GM19035 (cell line): ENCODE data around the gene TMEM151A.

Source experiments
- ATAC-seq: cut with Tn5 transposase; IDR thresholded peaks from one replicate; pipeline ENCODE4 v1.9.1; 2021; ENCODE audit not compliant: unreplicated experiment

The TMEM151A gene

DNA sequence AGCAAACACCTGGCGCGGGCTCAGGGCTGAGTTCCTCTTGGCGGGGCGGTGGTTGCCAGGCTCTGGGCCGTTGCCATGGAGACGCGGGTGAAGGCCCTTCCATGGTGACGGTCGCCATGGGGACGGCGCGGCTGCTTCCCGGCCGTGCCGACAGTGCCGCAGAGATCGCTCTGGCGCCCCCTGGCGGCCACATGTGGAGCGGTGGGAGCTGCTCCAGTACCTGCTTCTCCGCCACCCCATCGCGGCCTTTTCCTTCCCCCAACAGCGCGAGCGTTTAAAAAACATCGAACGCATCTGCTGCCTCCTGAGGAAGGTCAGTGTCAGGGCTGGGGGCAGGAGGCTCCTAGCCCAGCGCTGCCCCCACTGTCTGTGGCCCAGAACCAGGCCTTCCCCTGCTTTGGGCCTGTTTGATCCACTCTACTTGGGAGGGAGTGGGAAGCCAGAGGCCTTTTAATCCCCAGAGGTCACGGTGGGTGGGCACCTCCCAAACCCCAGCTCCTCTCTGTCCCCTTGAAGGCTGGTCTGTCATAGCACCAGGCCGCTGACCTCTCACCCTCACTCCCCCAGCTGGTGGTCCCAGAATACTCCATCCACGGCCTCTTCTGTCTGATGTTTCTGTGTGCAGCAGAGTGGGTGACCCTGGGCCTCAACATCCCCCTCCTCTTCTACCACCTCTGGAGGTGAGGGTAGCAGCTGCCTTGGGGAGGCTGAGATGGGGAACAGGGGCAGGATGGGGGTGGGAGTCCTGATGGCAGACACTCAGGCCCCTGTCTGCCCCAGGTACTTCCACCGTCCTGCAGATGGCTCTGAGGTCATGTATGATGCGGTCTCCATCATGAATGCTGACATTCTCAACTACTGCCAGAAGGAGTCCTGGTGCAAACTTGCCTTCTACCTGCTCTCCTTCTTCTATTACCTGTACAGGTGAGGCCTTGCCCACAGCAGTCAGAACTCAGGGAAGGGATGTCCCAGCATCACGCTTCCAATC is 8.9 kb upstream of the TMEM151A start:
- peak; percentile 83 for ATAC-seq

DNA sequence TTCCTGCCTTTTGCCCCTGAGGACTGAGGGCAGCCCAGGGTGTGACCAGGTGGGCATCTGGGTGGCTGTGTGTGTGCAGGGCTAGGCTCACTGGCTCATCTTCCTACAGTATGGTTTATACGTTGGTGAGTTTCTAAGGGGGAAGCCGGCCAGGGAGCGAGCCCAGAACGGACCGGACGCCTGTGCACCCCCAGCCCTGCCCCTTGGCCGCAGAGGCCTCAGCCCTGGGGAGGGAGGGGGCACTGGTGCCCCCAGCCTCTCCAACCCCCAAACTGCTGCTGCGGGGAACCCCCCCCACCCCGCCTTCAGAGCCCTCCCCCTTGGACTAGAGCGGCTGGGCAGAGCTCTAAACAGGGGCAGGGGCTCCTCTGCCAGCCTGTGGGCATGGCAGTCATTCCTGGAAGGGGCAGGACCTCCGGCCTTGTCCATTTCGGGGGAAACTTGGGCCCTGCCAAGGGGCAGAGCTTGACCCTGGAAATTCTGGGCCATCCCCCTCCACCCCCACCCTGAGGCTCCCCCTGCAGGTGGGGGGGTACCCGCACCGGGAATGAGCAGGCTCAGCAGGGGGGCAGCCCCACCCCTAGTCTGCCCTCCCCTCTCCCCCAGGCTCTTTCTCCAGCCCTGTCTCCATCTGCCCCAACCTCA is 8.1 kb upstream of the TMEM151A start:
- no peak for ATAC-seq

DNA sequence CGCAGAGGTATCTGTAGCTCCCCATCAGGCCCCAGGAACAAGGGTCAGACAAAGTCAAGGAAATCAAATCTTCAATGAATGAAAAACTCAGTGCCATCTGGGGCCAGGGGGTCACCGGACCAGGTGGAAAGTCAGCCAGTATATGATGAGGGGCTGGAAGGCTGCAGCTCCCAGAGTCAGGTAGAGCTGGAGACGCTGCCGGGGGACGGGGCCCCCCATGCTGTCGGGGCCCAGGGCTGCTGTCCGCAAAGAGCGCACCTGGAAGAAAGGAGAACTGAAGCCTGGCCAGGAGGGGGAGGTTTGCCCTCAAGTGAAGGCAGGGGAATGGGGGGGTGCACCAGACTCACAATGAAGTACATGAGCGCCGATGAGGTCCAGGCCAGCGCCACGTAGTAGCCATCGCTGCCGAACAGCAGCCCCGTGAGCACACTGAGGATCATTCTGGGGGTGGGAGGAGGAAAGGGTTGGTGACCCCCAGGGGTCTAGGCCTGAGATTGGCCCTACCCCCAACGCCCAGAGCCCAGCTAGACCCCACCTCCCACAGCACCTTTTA is 7.1 kb upstream of the TMEM151A start:
- no peak for ATAC-seq

DNA sequence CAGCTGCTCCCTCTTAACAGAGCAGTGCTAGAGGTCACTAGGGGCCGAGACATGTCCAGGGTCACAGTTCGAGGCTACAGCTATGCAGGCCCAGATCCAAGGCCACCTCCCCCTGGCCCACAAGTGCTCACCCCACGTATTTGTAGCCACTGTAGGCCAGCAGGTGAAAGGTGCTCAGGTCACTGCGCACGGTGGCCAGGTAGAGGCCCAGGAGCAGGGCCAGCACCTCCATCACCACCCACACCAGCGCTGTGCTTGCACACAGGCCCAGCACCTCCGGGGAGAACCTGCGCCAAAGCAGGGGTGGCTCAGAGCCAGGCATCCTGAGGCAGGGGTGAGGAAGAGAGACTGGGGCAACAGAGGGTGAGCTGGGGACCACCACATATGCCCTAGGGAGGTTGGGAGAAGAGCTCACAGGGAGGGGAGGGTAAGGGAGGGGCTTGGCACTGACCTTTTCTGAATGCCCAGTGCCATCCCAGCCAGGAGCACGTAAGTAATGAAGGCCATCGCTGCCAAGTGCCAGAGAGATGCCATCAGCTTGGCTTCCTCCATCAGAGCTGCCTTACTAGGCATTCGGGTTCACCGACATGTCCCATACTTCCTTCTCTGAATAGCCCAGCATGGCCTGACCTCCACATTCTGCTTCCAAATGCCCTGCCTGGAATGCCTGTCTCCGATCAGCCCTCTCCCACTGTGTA is 6.3 kb upstream of the TMEM151A start:
- ATAC-seq, result no peak

- ATAC-seq, result no peak
These were observed 5.0 kb upstream of the TMEM151A start for GRCh38 chr11:66286699-66287098.

GRCh38 chr11:66287211-66287888 is 4.3 kb upstream of the TMEM151A start:
- no peak for ATAC-seq

- ATAC-seq, result peak; percentile 0
These were observed 3.6 kb upstream of the TMEM151A start for GRCh38 chr11:66287889-66288670.

GRCh38 chr11:66288671-66289547 is 2.8 kb upstream of the TMEM151A start, which contains the start of gene YIF1A:
TSS of gene YIF1A (minus strand) at chr11:66289143. CDS start at chr11:66288985, 158 bp downstream.
- peak; percentile 91 for ATAC-seq

GRCh38 chr11:66289548-66290329 is 2.0 kb upstream of the TMEM151A start:
- ATAC-seq, result peak; percentile 42

GRCh38 chr11:66290330-66290621 is 1.4 kb upstream of the TMEM151A start:
- no peak for ATAC-seq

DNA sequence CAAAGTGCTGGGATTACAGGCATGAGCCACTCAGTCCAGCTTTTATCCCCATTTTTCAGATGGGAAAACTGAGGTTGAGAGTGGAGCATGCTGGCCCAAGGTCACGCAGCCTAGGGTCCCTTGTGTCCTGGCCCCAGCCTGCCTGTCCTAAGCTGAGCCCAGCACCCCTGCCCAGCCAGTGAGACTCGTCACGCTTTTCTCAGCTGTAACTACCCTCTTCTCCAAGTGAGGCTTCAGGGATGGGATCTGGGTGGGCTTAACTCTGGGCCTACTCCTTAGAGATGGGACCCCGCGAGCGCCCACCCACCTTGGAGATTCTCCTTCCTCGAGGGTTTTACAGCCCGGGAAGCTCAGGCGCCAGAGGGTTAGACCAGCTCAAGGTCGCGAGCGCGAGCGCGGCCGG is 390 bp upstream of the TMEM151A start:
- ATAC-seq, result no peak

DNA sequence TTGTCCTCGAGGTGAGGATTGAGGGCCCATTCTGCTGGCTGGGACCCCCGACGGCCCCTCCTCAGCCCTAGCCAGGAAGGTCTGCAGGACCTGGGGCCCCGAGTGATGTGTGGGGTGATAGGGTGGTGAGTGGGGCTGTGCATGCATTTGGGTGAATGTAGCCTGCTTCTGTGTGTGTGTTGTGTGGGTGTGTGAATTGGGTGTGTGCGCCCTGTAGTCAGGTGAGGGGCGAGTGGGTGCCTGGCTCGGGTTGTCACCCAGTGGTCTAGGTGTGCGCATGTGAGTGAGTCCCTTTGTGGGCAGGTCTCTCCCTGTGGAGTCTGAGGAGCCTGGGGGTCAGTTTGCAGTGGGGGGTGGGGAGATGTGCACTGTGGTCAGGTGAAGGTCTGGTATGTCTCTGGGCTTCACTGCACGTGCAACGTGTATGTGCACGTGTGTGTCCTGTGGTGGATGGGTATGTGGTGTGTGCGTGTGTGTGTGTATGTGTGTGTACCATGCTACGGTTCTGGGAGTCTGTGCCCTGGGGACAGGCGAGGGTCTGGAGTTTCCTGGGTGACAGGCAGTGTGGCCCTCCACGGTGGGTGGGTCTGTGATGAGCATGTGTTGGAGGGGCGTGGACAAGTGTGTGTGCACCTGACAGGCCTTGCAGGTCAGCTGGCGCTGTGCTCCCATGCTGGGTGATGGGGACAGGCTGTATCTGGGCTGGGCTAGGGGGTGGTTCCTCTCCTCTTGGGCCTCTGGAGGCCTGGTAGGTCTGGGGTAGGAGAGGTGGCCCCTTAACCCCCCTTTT is 1.0 kb downstream of the TMEM151A start:
- ATAC-seq, result no peak

- ATAC-seq, result no peak
These were observed 1.7 kb downstream of the TMEM151A start for GRCh38 chr11:66293352-66293751.

GRCh38 chr11:66293777-66294625 is 2.3 kb downstream of the TMEM151A start:
- no peak for ATAC-seq

GRCh38 chr11:66294626-66295620 is 3.2 kb downstream of the TMEM151A start:
- no peak for ATAC-seq
